GM15510 (cell line): ENCODE results near the gene CXCL9.

Source experiments
- POLR2A ChIP-seq: IDR thresholded peaks from 3 replicates; pipeline ENCODE4 v1.6.1; 2011; ENCODE audit warnings: borderline replicate concordance; ENCODE audit not compliant: insufficient read length; ENCODE audit errors: extremely low read depth

Gene CXCL9

GRCh38 chr4:75968084-75968483 is 39.2 kb downstream of the CXCL9 start:
- TF ChIP-seq POLR2A = no peak

DNA sequence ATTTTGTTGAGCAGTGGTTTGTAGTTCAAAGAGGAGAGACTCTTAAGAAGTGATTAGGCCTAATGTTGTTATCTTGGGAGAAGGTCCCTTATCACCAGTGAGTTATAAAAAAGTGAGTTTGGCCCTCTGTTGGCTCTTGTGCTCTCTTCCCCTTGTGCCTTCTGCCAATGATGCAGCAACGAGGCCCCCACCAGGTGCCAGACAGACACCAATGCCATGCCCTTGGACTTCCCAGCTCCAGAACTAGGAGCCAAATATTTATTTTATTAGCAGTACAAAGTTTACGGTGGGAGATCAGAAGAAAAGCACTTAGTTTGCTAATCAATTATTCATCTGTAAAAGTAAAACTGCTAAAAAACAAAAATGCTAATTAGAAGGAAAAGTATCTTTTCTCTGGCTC is 43.8 kb downstream of the CXCL9 start:
- TF ChIP-seq POLR2A = no peak

GRCh38 chr4:75953509-75953908 is 53.8 kb downstream of the CXCL9 start:
- TF ChIP-seq POLR2A = no peak
